ENCODE results near the gene PRDM15. TPM values are rescaled to one million over a fixed set of nuclear protein-coding genes. Genes with fewer than 3 reads are reported as not detected.

Gene PRDM15
- total RNA-seq, 2 experiments from 2014 or later: 7.0 to 8.1 TPM

GRCh38 chr21:41769933-41770332 is 109.2 kb downstream of the PRDM15 start:
- Mint-ChIP-seq H3K36me3 (ENCODE audit: low read depth) (peaks cover 4% of the 10 kb centered on the region), H3K4me1 (peaks cover 24% of the 10 kb centered on the region), H3K27ac (no peak overlapping the region), H3K27me3 (peaks cover 68% of the 10 kb centered on the region), H3K9me3 (no peaks in the 10 kb centered on the region), H3K4me3 (no peak overlapping the region)
- no peak for DNase-seq
- ChIA-PET POLR2A (no interaction called here), CTCF (no interaction called here)

- Mint-ChIP-seq H3K4me1 (peaks cover 24% of the 10 kb centered on the region), H3K4me3 (no peak overlapping the region), H3K27me3 (peaks cover 68% of the 10 kb centered on the region), H3K36me3 (ENCODE audit: low read depth) (peaks cover 4% of the 10 kb centered on the region), H3K9me3 (no peaks in the 10 kb centered on the region), H3K27ac (no peak overlapping the region)
- ChIA-PET CTCF (no interaction called here), POLR2A (interaction anchor here (1.3 kb wide), 1 partner anchor 344 kb away, joined by 3 read pairs; the partner anchor contains the start of gene MX1)
- no peak for DNase-seq
Measured at GRCh38 chr21:41769521-41769920, 109.6 kb downstream of the PRDM15 start.

GRCh38 chr21:41769111-41769510 is 110.0 kb downstream of the PRDM15 start:
- H3K4me3 Mint-ChIP-seq: peak overlapping the region; percentile 49
- CTCF ChIA-PET: interaction anchor here (1.6 kb wide), 1 partner anchor 8 kb away, joined by 4 read pairs; no protein-coding TSS in a partner anchor
- H3K9me3 Mint-ChIP-seq: no peaks in the 10 kb centered on the region
- H3K27me3 Mint-ChIP-seq: peaks cover 69% of the 10 kb centered on the region
- peaks cover 24% of the 10 kb centered on the region for H3K4me1 Mint-ChIP-seq
- H3K36me3 Mint-ChIP-seq (ENCODE audit: low read depth): peaks cover 4% of the 10 kb centered on the region
- DNase-seq: no peak
- POLR2A ChIA-PET: interaction anchor here (1.3 kb wide), 1 partner anchor 343 kb away, joined by 3 read pairs; the partner anchor contains the start of gene MX1
- no peak overlapping the region for H3K27ac Mint-ChIP-seq

- H3K27me3 Mint-ChIP-seq: peaks cover 70% of the 10 kb centered on the region
Measured at GRCh38 chr21:41768437-41769042, 110.6 kb downstream of the PRDM15 start.

GRCh38 chr21:41767606-41768436 is 111.3 kb downstream of the PRDM15 start:
- no peak overlapping the region for H3K27ac Mint-ChIP-seq
- POLR2A ChIA-PET: interaction anchor here (0.7 to 1.3 kb wide), 2 partner anchors 9 to 342 kb away, joined by 3 read pairs; partner anchors contain the start of gene MX1
- CTCF ChIA-PET: interaction anchor here (0.7 to 1.6 kb wide), 3 partner anchors 9 to 331 kb away, joined by 3 to 4 read pairs (median 4); no protein-coding TSS in a partner anchor
- H3K9me3 Mint-ChIP-seq: no peaks in the 10 kb centered on the region
- DNase-seq: no peak
- peaks cover 4% of the 10 kb centered on the region for H3K36me3 Mint-ChIP-seq (ENCODE audit: low read depth)
- peak overlapping the region; percentile 65 for H3K4me3 Mint-ChIP-seq
- H3K4me1 Mint-ChIP-seq: peaks cover 24% of the 10 kb centered on the region
- peaks cover 75% of the 10 kb centered on the region for H3K27me3 Mint-ChIP-seq

More at GRCh38 chr21:41768437-41769042, 110.6 kb downstream of the PRDM15 start:
- Mint-ChIP-seq H3K4me1 (peaks cover 24% of the 10 kb centered on the region), H3K27ac (no peak overlapping the region), H3K4me3 (peak overlapping the region; percentile 49), H3K36me3 (ENCODE audit: low read depth) (peaks cover 4% of the 10 kb centered on the region), H3K9me3 (no peaks in the 10 kb centered on the region)
- peak; percentile 29 for DNase-seq
- POLR2A ChIA-PET: interaction anchor here (0.7 to 1.3 kb wide), 2 partner anchors 8 to 343 kb away, joined by 3 read pairs; partner anchors contain the start of gene MX1
- CTCF ChIA-PET: interaction anchor here (0.7 to 1.6 kb wide), 3 partner anchors 8 to 331 kb away, joined by 3 to 4 read pairs (median 4); no protein-coding TSS in a partner anchor

GRCh38 chr21:41766883-41767605 is 112.1 kb downstream of the PRDM15 start, which contains the start of gene RIPK4:
TSS of gene RIPK4 (minus strand) at chr21:41767052. CDS start at chr21:41767041, 11 bp downstream.
- no peaks in the 10 kb centered on the region for H3K9me3 Mint-ChIP-seq
- peaks cover 4% of the 10 kb centered on the region for H3K36me3 Mint-ChIP-seq (ENCODE audit: low read depth)
- peak; percentile 58 for DNase-seq
- ChIA-PET CTCF (interaction anchor here (1.6 kb wide), 1 partner anchor 10 kb away, joined by 4 read pairs; no protein-coding TSS in a partner anchor), POLR2A (no interaction called here)
- H3K4me1 Mint-ChIP-seq: peaks cover 24% of the 10 kb centered on the region
- peak within 1 kb of the TSS; percentile 5 for H3K27ac Mint-ChIP-seq
- H3K4me3 Mint-ChIP-seq: peak within 1 kb of the TSS; percentile 65
- peaks cover 75% of the 10 kb centered on the region for H3K27me3 Mint-ChIP-seq

GRCh38 chr21:41765973-41766882 is 112.9 kb downstream of the PRDM15 start:
- CTCF ChIA-PET: no interaction called here
- no peak for DNase-seq
- peaks cover 26% of the 10 kb centered on the region for H3K4me1 Mint-ChIP-seq
- H3K27me3 Mint-ChIP-seq: peaks cover 82% of the 10 kb centered on the region
- no peak overlapping the region for H3K27ac Mint-ChIP-seq
- H3K9me3 Mint-ChIP-seq: no peaks in the 10 kb centered on the region
- POLR2A ChIA-PET: no interaction called here
- H3K4me3 Mint-ChIP-seq: no peak overlapping the region
- H3K36me3 Mint-ChIP-seq (ENCODE audit: low read depth): peaks cover 4% of the 10 kb centered on the region

GRCh38 chr21:41765420-41765821 is 113.7 kb downstream of the PRDM15 start:
- peaks cover 84% of the 10 kb centered on the region for H3K27me3 Mint-ChIP-seq
- H3K27ac Mint-ChIP-seq: no peak overlapping the region
- H3K4me1 Mint-ChIP-seq: peaks cover 26% of the 10 kb centered on the region
- DNase-seq: no peak
- no peaks in the 10 kb centered on the region for H3K9me3 Mint-ChIP-seq
- ChIA-PET POLR2A (no interaction called here), CTCF (no interaction called here)
- peaks cover 4% of the 10 kb centered on the region for H3K36me3 Mint-ChIP-seq (ENCODE audit: low read depth)
- no peak overlapping the region for H3K4me3 Mint-ChIP-seq

GRCh38 chr21:41764558-41765419 is 114.4 kb downstream of the PRDM15 start:
- peaks cover 26% of the 10 kb centered on the region for H3K4me1 Mint-ChIP-seq
- H3K27me3 Mint-ChIP-seq: peaks cover 83% of the 10 kb centered on the region
- H3K9me3 Mint-ChIP-seq: no peaks in the 10 kb centered on the region
- H3K36me3 Mint-ChIP-seq (ENCODE audit: low read depth): peaks cover 4% of the 10 kb centered on the region
- ChIA-PET POLR2A (interaction anchor here (0.6 kb wide), 1 partner anchor 247 kb away, joined by 3 read pairs; no protein-coding TSS in a partner anchor), CTCF (no interaction called here)
- DNase-seq: no peak
- H3K27ac Mint-ChIP-seq: no peak overlapping the region
- H3K4me3 Mint-ChIP-seq: no peak overlapping the region

GRCh38 chr21:41763996-41764395 is 115.1 kb downstream of the PRDM15 start:
- H3K36me3 Mint-ChIP-seq (ENCODE audit: low read depth): peaks cover 4% of the 10 kb centered on the region
- no peak overlapping the region for H3K4me3 Mint-ChIP-seq
- H3K27ac Mint-ChIP-seq: no peak overlapping the region
- ChIA-PET CTCF (no interaction called here), POLR2A (interaction anchor here (0.6 kb wide), 1 partner anchor 248 kb away, joined by 3 read pairs; no protein-coding TSS in a partner anchor)
- no peak for DNase-seq
- peaks cover 25% of the 10 kb centered on the region for H3K4me1 Mint-ChIP-seq
- no peaks in the 10 kb centered on the region for H3K9me3 Mint-ChIP-seq
- peaks cover 75% of the 10 kb centered on the region for H3K27me3 Mint-ChIP-seq

- Mint-ChIP-seq H3K9me3 (no peaks in the 10 kb centered on the region), H3K4me3 (no peak overlapping the region), H3K27ac (no peak overlapping the region), H3K4me1 (peaks cover 20% of the 10 kb centered on the region), H3K27me3 (peaks cover 70% of the 10 kb centered on the region), H3K36me3 (ENCODE audit: low read depth) (peaks cover 4% of the 10 kb centered on the region)
- CTCF ChIA-PET: no interaction called here
- POLR2A ChIA-PET: no interaction called here
- DNase-seq: no peak
Measured at GRCh38 chr21:41763398-41763931, 115.7 kb downstream of the PRDM15 start.

Measured in activated CD4-positive, alpha-beta memory T cell treated with anti-CD3 and anti-CD28 coated beads, Interleukin-2, amount 10 ng/mL, durations not matched to agents 7 days and 5 days (primary cell).